Neutrophil (primary cell): ENCODE results near the gene USP32.
A peak's percentile ranks its signal among the peaks of the same experiment; 100 is the strongest.

Experiments
- H3K27ac ChIP-seq: fragments of 200-600 bp; sonication (generic); 2 replicates; pipeline ENCODE4 v1.5.1; 2016; ENCODE audit warnings: mild to moderate bottlenecking, moderate library complexity
- H3K27me3 ChIP-seq: fragments of 200-600 bp; sonication (generic); 2 replicates; pipeline ENCODE4 v1.6.0; 2016; ENCODE audit warnings: mild to moderate bottlenecking
- H3K36me3 ChIP-seq: fragments of 200-600 bp; sonication (generic); 2 replicates; pipeline ENCODE4 v1.5.1; 2017
- H3K4me1 ChIP-seq, 2 experiments: fragments of 200-600 bp in 1 of 2; sonication (generic) in 1 of 2; 1 replicate in 1 of 2; 2 replicates in 1 of 2; pipeline versions ENCODE4 v1.5.1 to v1.6.1; 2013 to 2016; ENCODE audit warnings: low read depth in 1 of 2, low read length in 1 of 2, mild to moderate bottlenecking in 1 of 2, moderate library complexity in 1 of 2; ENCODE audit not compliant: control insufficient read depth in 1 of 2, insufficient read depth in 1 of 2
- H3K4me3 ChIP-seq, 2 experiments: fragments of 200-600 bp in 1 of 2; sonication (generic) in 1 of 2; 1 replicate in 1 of 2; 2 replicates in 1 of 2; pipeline ENCODE4 v1.5.1; 2013 to 2016; ENCODE audit warnings: low read depth in 1 of 2, low read length in 1 of 2, mild to moderate bottlenecking in 1 of 2, moderate library complexity in 1 of 2
- H3K9me3 ChIP-seq: fragments of 200-600 bp; sonication (generic); 2 replicates; pipeline ENCODE4 v1.5.1; 2016
- TF ChIP-seq, protein P1 (sequence below): fragments of 200-600 bp; sonication (generic); IDR thresholded peaks from 2 replicates; pipeline ENCODE4 v1.5.1; 2016; ENCODE audit warnings: antibody characterized with exemption

The USP32 gene

DNA sequence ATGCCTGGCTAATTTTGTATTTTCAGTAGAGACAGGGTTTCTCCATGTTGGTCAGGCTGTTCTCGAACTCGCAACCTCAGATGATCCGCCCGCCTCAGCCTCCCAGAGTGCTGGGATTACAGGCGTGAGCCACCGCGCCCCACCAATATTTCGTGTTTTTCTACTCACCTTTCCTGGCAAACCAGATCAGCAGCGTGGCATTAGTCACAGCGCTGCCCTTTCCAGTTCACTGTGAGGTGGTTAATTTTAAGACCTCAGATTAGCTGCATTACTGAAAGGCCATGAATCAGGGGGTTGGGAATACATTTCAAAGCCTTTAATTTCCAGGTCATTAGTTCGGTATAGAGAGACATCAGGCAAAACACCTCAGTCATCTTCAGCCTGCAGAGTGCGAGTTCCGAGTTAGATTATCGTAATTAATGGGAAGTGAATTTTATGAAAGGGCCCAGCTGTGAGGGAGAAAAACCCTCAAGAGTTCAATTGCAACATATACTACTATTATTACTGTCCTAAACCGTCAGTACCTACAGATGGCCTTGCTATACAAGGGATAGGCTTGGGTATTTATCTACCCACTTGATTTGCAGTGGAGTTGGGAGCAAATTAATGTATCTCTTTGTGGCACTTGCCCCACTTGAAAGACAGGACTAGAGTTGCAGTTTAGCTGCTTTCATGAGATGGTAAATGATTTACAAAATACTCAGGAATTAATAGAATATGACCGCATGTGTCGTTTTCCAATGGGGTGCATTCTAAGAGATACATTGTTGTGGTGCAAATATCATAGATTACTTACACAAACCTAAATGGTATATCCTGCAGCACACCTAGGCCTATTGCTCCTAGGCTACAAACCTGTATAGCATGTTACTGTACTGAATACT lies 2.1 kb upstream of the USP32 start:
- no peaks in the 10 kb centered on the region for H3K27me3 ChIP-seq
- peak overlapping the region in 1 of 2 experiments; percentile 21 for H3K4me3 ChIP-seq
- H3K36me3 ChIP-seq = no peaks in the 10 kb centered on the region
- H3K9me3 ChIP-seq = no peaks in the 10 kb centered on the region
- peaks cover 81 to 86% of the 10 kb centered on the region in 2 experiments for H3K4me1 ChIP-seq
- TF ChIP-seq, protein P1, sequence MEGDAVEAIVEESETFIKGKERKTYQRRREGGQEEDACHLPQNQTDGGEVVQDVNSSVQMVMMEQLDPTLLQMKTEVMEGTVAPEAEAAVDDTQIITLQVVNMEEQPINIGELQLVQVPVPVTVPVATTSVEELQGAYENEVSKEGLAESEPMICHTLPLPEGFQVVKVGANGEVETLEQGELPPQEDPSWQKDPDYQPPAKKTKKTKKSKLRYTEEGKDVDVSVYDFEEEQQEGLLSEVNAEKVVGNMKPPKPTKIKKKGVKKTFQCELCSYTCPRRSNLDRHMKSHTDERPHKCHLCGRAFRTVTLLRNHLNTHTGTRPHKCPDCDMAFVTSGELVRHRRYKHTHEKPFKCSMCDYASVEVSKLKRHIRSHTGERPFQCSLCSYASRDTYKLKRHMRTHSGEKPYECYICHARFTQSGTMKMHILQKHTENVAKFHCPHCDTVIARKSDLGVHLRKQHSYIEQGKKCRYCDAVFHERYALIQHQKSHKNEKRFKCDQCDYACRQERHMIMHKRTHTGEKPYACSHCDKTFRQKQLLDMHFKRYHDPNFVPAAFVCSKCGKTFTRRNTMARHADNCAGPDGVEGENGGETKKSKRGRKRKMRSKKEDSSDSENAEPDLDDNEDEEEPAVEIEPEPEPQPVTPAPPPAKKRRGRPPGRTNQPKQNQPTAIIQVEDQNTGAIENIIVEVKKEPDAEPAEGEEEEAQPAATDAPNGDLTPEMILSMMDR = no peak
- peak overlapping the region; percentile 98 for H3K27ac ChIP-seq

DNA sequence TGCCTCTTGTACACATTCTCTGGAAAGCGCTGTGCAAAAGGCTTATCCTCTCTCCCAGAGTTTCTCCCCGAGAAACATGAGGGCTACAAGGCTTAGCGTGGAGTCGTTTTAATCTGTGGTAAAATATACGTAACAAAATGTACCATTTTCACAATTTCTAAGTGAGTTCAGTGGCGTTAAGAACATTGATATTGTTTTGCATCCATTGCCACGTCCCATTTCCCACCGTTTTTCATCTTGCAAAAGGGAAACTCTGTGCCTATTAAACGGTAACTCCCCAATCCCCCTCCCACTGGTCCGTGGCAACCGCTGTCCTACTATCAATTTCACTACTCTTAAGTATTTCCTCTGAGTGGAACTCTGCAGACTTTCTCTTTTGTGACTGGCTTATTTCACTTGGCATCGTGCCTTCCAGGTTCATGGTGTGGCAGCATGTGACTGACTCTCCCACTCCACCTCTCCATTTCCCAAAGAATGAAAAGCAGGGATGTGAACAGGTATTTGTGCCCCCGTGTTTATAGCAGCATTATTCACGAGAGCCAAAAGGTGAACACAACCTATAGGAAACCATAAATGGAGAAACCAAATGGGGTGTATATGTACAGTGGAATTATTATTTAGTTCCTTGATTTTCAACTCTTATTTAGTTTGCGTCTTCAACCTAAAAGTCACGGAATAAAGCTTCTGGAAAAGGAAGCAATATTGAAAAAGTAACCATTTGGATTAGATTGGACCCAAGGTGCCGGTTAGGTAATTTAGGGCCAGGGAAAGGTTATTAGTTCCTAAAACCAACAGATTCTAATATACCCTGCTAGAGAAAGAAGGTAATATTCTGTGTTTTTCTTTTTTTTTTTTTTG lies 1.1 kb upstream of the USP32 start:
- TF ChIP-seq, protein P1 = no peak
- peak overlapping the region; percentile 90 to 97 for H3K4me3 ChIP-seq
- peak overlapping the region; percentile 98 for H3K27ac ChIP-seq
- no peaks in the 10 kb centered on the region for H3K9me3 ChIP-seq
- no peaks in the 10 kb centered on the region for H3K27me3 ChIP-seq
- H3K36me3 ChIP-seq = no peaks in the 10 kb centered on the region
- peaks cover 81 to 86% of the 10 kb centered on the region in 2 experiments for H3K4me1 ChIP-seq

DNA sequence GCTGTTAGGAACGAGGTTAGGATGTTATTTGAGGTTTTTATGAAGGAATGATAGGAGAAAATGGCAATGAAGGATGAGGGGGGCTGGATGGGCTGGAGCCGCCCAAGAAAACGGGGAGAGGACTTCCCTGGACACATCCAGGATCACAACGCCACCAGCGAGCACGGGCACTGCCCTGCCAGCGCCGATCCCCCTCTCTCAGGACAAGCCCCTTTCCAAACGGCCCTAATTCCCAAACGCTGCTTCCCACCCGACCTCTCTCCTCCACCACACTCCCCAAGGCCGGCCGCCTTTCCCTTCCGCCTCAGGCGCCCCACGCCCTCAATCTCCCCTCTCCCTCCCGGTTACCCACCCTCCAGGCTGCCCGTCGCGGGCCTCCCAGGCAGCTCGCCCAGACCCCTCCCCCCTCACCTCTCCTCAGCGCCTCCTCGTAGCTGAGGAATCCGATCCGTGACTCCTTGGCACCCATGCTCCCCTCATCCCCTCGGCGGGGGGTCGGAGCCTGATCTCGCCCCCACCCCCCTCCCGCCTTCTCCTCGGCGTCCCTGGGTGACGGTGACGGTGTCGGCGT lies 377 bp downstream of the USP32 start:
- Histone ChIP-seq H3K27ac (peak overlapping the region; percentile 98), H3K36me3 (no peaks in the 10 kb centered on the region), H3K27me3 (no peaks in the 10 kb centered on the region), H3K4me3 (peak overlapping the region; percentile 90 to 97), H3K9me3 (no peaks in the 10 kb centered on the region), H3K4me1 (peaks cover 81 to 84% of the 10 kb centered on the region in 2 experiments)
- TF ChIP-seq, protein P1 = no peak

DNA sequence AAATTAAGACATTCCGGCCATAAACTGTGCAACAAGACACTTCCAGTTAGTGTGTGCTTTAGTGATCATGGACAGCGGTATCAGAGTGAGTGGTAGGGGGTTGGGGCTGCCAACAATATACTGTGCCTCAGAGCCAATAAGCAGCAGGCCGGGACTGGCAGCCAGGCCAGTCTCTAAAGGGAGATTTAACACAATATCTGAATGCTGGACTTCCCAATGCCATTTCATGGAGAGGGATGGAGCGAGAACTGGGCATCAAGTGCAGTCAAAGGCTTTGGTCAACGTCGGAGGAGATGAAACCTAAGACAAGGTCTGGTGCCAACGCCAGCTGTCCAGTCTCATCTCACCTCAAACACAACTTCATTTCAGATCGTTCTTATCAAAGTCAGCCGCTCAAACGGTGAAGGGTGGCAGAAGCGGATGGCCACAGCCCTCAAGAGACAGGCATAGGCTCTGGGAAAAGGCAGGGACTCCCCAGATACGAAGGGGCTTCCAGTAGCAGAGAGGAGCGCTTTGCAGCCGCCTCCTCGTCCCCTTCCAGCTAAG lies 935 bp downstream of the USP32 start:
- Histone ChIP-seq H3K9me3 (no peaks in the 10 kb centered on the region), H3K4me3 (peak overlapping the region; percentile 90 to 97), H3K27ac (peak overlapping the region; percentile 98), H3K4me1 (peaks cover 81 to 84% of the 10 kb centered on the region in 2 experiments), H3K27me3 (no peaks in the 10 kb centered on the region), H3K36me3 (no peaks in the 10 kb centered on the region)
- TF ChIP-seq, protein P1 = no peak

DNA sequence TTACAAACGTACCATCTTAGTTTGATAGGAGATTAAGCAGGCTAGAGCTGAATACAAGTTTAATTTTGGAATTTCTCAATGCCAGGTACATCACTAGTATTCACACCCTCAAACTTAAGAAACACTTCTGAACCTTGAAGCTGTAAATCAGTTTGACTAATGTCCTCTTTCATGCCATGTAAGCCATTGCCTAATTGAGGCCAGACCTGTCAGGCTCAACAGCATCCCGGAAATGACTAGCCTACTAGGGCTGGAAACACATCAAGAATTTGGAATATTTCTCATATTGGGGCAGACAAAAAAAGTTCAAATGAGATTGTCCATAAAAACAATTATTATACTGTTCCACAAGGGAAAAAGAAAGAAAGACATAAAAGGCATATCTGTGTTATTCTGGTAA lies 1.7 kb downstream of the USP32 start:
- Histone ChIP-seq H3K27me3 (no peaks in the 10 kb centered on the region), H3K36me3 (no peaks in the 10 kb centered on the region), H3K27ac (peak overlapping the region; percentile 98), H3K9me3 (no peaks in the 10 kb centered on the region), H3K4me3 (peak overlapping the region; percentile 90 to 97), H3K4me1 (peaks cover 81 to 84% of the 10 kb centered on the region in 2 experiments)
- TF ChIP-seq, protein P1 = no peak
